AG09309 (cell line): Measurements from ENCODE around the gene ARMC6.
"Not testable (repeated sequence)": the region's sequence is repeated elsewhere in the genome, so short reads cannot be mapped to it uniquely, and the experiment has no call there.

ENCODE experiments used
- DNase-seq: peaks from one replicate; pipeline ENCODE4 v3.0.0-alpha.2; 2010; ENCODE audit warnings: low read depth
- H3K4me3 ChIP-seq: 2 replicates; pipeline ENCODE4 v1.5.1; 2011; ENCODE audit warnings: mild to moderate bottlenecking, low read depth, low read length, moderate library complexity; ENCODE audit not compliant: control insufficient read depth
- TF ChIP-seq, protein P1 (sequence below): IDR thresholded peaks from 2 replicates; pipeline ENCODE4 v1.5.1; 2011; ENCODE audit warnings: mild to moderate bottlenecking, low read depth, low read length, inconsistent platforms; ENCODE audit not compliant: insufficient read depth, control insufficient read depth; ENCODE audit errors: missing control alignments

Gene ARMC6

DNA sequence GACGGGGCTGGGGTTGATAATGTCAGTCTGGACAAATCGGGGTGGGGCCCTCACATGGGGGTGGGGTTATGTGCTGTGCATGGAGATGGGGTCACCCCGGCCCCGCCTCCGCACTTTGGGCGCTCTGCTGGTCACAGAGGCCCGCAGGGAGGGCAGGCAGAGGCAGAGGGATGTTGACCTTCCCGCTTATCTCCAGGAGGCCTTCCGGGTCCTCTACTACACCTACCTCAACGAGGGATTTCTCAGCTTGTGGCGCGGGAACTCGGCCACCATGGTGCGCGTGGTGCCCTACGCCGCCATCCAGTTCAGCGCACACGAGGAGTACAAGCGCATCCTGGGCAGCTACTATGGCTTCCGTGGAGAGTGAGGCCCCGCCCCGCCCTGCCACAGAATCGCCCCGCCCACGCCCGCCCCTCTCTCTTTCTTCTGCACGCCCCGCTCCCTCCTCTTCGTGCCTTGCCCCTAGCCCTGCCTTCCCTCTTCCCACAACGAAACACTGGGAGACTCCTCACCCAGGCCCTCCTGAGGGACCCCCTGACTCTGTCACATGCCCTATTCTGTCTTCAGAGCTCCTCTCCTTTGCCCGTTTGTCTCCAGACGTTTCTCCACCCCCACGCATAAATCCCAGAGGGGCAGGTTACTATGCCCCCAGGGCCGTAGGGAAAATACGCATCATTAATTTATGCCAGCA is 72.1 kb downstream of the ARMC6 start:
- TF ChIP-seq, protein P1, sequence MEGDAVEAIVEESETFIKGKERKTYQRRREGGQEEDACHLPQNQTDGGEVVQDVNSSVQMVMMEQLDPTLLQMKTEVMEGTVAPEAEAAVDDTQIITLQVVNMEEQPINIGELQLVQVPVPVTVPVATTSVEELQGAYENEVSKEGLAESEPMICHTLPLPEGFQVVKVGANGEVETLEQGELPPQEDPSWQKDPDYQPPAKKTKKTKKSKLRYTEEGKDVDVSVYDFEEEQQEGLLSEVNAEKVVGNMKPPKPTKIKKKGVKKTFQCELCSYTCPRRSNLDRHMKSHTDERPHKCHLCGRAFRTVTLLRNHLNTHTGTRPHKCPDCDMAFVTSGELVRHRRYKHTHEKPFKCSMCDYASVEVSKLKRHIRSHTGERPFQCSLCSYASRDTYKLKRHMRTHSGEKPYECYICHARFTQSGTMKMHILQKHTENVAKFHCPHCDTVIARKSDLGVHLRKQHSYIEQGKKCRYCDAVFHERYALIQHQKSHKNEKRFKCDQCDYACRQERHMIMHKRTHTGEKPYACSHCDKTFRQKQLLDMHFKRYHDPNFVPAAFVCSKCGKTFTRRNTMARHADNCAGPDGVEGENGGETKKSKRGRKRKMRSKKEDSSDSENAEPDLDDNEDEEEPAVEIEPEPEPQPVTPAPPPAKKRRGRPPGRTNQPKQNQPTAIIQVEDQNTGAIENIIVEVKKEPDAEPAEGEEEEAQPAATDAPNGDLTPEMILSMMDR = no peak
- no peak for DNase-seq
- H3K4me3 ChIP-seq = no peak overlapping the region; the same call in 1 of the 2 replicates

DNA sequence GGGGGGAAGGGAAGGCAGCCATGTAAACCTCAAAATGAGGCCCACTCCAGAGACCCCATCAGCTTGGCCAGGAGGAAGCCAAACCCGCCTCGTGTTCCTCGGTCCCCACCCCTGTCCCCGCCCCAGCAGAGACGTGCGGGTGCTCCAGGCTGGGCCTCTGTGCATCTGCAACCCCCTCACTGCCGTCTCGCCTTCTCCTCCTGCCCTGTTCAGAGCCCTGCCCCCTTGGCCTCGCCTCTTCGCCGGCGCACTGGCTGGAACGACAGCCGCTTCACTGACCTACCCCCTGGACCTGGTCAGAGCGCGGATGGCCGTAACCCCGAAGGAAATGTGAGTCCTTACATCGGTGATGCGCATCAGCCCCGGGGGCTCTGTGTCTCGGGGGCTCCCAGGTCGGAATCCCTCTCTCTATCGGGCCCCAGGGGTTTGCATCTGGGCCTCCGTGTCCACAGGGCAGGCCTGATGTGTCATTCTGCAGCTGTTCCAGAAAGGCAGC is 72.7 kb downstream of the ARMC6 start:
- DNase-seq = no peak
- TF ChIP-seq, protein P1 = no peak
- no peak overlapping the region for H3K4me3 ChIP-seq

DNA sequence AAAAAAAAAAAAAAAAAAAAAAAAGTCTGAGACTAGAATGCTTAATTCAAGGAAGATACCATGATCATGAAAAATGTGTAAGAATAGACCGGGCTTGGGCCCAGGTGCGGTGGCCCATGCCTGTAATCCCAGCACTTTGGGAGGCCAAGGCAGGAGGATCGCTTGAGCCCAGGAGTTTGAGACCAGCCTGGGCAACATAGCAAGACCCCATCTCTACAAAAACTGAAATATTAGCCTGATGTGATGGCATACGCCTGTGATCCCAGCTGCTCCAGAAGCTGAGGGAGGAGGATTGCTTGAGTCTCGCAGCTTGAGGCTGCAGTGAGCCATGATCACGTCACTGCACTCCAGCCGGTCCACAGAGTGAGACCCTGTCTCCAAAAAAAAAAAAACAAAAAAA is 73.5 kb downstream of the ARMC6 start:
- DNase-seq, H3K4me3 ChIP-seq: not testable (repeated sequence)

DNA sequence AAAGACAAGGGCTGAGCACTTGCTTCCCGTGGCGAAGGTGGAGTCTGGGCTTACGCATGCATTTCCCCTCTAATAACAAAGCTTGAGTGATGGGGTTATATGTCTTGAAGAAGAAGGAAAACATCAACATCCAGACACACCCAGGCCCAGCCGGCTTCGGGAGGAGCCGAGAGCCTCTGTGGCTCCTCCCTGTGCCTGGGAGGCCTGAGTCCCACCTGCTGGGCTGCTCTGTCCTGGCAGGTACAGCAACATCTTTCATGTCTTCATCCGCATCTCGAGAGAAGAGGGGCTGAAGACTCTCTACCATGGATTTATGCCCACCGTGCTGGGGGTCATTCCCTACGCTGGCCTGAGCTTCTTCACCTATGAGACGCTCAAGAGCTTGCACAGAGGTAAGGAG is 74.3 kb downstream of the ARMC6 start:
- no peak overlapping the region for H3K4me3 ChIP-seq
- DNase-seq = no peak
- TF ChIP-seq, protein P1 = no peak
